ENCODE measurements around the gene PAWR.

PAWR gene

GRCh38 chr12:79560225-79560889 lies 130.4 kb downstream of the PAWR start:
- FAIRE-seq, result no peak
- TF ChIP-seq POLR2A (IDR thresholded peaks at IDR 0.05; ENCODE audit: low read depth, low read length), result no peak

GRCh38 chr12:79559591-79559990 lies 131.2 kb downstream of the PAWR start:
- FAIRE-seq (no peak), DNase-seq (ENCODE audit: insufficient read length, low spot score) (no peak)
- no peak for TF ChIP-seq SPI1 (IDR thresholded peaks at IDR 0.05; ENCODE audit: low read depth, low read length)
- TF ChIP-seq POLR2AphosphoS5 (IDR thresholded peaks at IDR 0.05; ENCODE audit: low read depth, low read length), result no peak
- no peak for TF ChIP-seq PAX5 (IDR thresholded peaks at IDR 0.05; ENCODE audit: insufficient read depth, low read length, severe bottlenecking)
- TF ChIP-seq POLR2A (IDR thresholded peaks at IDR 0.05; ENCODE audit: low read depth, low read length), result no peak
- TF ChIP-seq TAF1 (IDR thresholded peaks at IDR 0.05; ENCODE audit: low read depth, low read length), result no peak
- no peak for TF ChIP-seq POU2F2 (IDR thresholded peaks at IDR 0.05; ENCODE audit: low read depth, low read length)

More at GRCh38 chr12:79560225-79560889, 130.4 kb downstream of the PAWR start:
- no peak for DNase-seq (ENCODE audit: insufficient read length, low spot score)

GRCh38 chr12:79558924-79559469 lies 131.8 kb downstream of the PAWR start:
- FAIRE-seq (no peak), DNase-seq (ENCODE audit: insufficient read length, low spot score) (no peak)
- no peak for TF ChIP-seq POLR2A (IDR thresholded peaks at IDR 0.05; ENCODE audit: low read depth, low read length)
- no peak for TF ChIP-seq SPI1 (IDR thresholded peaks at IDR 0.05; ENCODE audit: low read depth, low read length)
- no peak for TF ChIP-seq PAX5 (IDR thresholded peaks at IDR 0.05; ENCODE audit: insufficient read depth, low read length, severe bottlenecking)
- no peak for TF ChIP-seq POLR2AphosphoS5 (IDR thresholded peaks at IDR 0.05; ENCODE audit: low read depth, low read length)
- no peak for TF ChIP-seq POU2F2 (IDR thresholded peaks at IDR 0.05; ENCODE audit: low read depth, low read length)
- TF ChIP-seq TAF1 (IDR thresholded peaks at IDR 0.05; ENCODE audit: low read depth, low read length), result no peak

GRCh38 chr12:79557690-79558315 lies 133.0 kb downstream of the PAWR start:
- FAIRE-seq, result no peak
- TF ChIP-seq POLR2A (IDR thresholded peaks at IDR 0.05; ENCODE audit: low read depth, low read length), result no peak
- no peak for TF ChIP-seq POU2F2 (IDR thresholded peaks at IDR 0.05; ENCODE audit: low read depth, low read length)
- no peak for TF ChIP-seq TAF1 (IDR thresholded peaks at IDR 0.05; ENCODE audit: low read depth, low read length)
- no peak for TF ChIP-seq SPI1 (IDR thresholded peaks at IDR 0.05; ENCODE audit: low read depth, low read length)
- TF ChIP-seq PAX5 (IDR thresholded peaks at IDR 0.05; ENCODE audit: insufficient read depth, low read length, severe bottlenecking), result no peak
- no peak for TF ChIP-seq POLR2AphosphoS5 (IDR thresholded peaks at IDR 0.05; ENCODE audit: low read depth, low read length)
- no peak for DNase-seq (ENCODE audit: insufficient read length, low spot score)

- TF ChIP-seq POU2F2 (IDR thresholded peaks at IDR 0.05; ENCODE audit: low read depth, low read length) (no peak), PAX5 (IDR thresholded peaks at IDR 0.05; ENCODE audit: insufficient read depth, low read length, severe bottlenecking) (no peak), TAF1 (IDR thresholded peaks at IDR 0.05; ENCODE audit: low read depth, low read length) (no peak), POLR2A (IDR thresholded peaks at IDR 0.05; ENCODE audit: low read depth, low read length) (no peak), SPI1 (IDR thresholded peaks at IDR 0.05; ENCODE audit: low read depth, low read length) (no peak)
- FAIRE-seq (no peak), DNase-seq (ENCODE audit: insufficient read length, low spot score) (no peak)
These were observed 135.5 kb downstream of the PAWR start for GRCh38 chr12:79555028-79555925.

- no peak for TF ChIP-seq SPI1 (IDR thresholded peaks at IDR 0.05; ENCODE audit: low read depth, low read length)
- no peak for TF ChIP-seq PAX5 (IDR thresholded peaks at IDR 0.05; ENCODE audit: insufficient read depth, low read length, severe bottlenecking)
- no peak for TF ChIP-seq TAF1 (IDR thresholded peaks at IDR 0.05; ENCODE audit: low read depth, low read length)
- no peak for FAIRE-seq
- DNase-seq (ENCODE audit: insufficient read length, low spot score), result no peak
These were observed 136.7 kb downstream of the PAWR start for GRCh38 chr12:79553863-79554574.

GRCh38 chr12:79552192-79552591 lies 138.6 kb downstream of the PAWR start:
- FAIRE-seq, result no peak
- DNase-seq (ENCODE audit: insufficient read length, low spot score), result no peak

GRCh38 chr12:79549531-79550271 lies 141.1 kb downstream of the PAWR start:
- DNase-seq (ENCODE audit: insufficient read length, low spot score), result no peak
- no peak for TF ChIP-seq POLR2AphosphoS5 (IDR thresholded peaks at IDR 0.05; ENCODE audit: low read depth, low read length)
- TF ChIP-seq TAF1 (IDR thresholded peaks at IDR 0.05; ENCODE audit: low read depth, low read length), result no peak
- TF ChIP-seq SPI1 (IDR thresholded peaks at IDR 0.05; ENCODE audit: low read depth, low read length), result no peak
- no peak for TF ChIP-seq PAX5 (IDR thresholded peaks at IDR 0.05; ENCODE audit: insufficient read depth, low read length, severe bottlenecking)
- TF ChIP-seq POU2F2 (IDR thresholded peaks at IDR 0.05; ENCODE audit: low read depth, low read length), result no peak
- no peak for TF ChIP-seq POLR2A (IDR thresholded peaks at IDR 0.05; ENCODE audit: low read depth, low read length)
- no peak for FAIRE-seq

More at GRCh38 chr12:79552192-79552591, 138.6 kb downstream of the PAWR start:
- TF ChIP-seq PAX5 (IDR thresholded peaks at IDR 0.05; ENCODE audit: insufficient read depth, low read length, severe bottlenecking), result no peak
- TF ChIP-seq TAF1 (IDR thresholded peaks at IDR 0.05; ENCODE audit: low read depth, low read length), result no peak
- TF ChIP-seq SPI1 (IDR thresholded peaks at IDR 0.05; ENCODE audit: low read depth, low read length), result no peak
- TF ChIP-seq POLR2A (IDR thresholded peaks at IDR 0.05; ENCODE audit: low read depth, low read length), result no peak
